Keratinocyte (primary cell): ENCODE measurements around the gene ST8SIA6.

Source experiments
- EZH2 ChIP-seq: IDR thresholded peaks from one replicate; pipeline ENCODE4 v1.6.1; 2012; ENCODE audit warnings: inconsistent platforms, mild to moderate bottlenecking, low read length, moderate library complexity
- TF ChIP-seq, protein P1 (sequence below), 3 experiments: IDR thresholded peaks in 1 of 3; conservative IDR thresholded peaks in 1 of 3; optimal IDR thresholded peaks in 1 of 3; 2 replicates in 2 of 3; 3 replicates in 1 of 3; pipeline versions ENCODE3 to v1.5.1; 2011; ENCODE audit warnings: low read length in 3 of 3, mild to moderate bottlenecking in 3 of 3, moderate library complexity in 2 of 3, control low read depth in 1 of 3, inconsistent platforms in 1 of 3; ENCODE audit not compliant: insufficient read depth in 2 of 3; ENCODE audit errors: extremely low read depth in 1 of 3

DNA sequence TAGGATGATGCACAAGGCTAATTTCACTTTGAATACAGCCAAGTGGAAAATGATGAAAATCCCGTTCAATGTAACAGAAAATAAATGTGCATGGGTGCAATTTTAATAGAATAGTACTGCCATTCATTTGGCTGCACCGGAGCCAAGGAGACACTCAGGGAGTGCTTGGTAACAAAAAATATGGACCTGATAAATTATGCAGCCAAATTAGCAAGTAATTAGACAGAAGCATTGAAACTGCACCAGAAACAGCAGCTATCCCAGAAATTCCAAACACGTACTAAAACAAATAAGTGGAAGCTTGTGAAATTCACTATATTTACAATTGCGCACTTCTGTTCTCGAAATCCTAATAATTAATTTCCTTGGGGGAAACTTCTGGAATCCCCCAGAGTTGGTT is 31.5 kb downstream of the ST8SIA6 start:
- TF ChIP-seq, protein P1, sequence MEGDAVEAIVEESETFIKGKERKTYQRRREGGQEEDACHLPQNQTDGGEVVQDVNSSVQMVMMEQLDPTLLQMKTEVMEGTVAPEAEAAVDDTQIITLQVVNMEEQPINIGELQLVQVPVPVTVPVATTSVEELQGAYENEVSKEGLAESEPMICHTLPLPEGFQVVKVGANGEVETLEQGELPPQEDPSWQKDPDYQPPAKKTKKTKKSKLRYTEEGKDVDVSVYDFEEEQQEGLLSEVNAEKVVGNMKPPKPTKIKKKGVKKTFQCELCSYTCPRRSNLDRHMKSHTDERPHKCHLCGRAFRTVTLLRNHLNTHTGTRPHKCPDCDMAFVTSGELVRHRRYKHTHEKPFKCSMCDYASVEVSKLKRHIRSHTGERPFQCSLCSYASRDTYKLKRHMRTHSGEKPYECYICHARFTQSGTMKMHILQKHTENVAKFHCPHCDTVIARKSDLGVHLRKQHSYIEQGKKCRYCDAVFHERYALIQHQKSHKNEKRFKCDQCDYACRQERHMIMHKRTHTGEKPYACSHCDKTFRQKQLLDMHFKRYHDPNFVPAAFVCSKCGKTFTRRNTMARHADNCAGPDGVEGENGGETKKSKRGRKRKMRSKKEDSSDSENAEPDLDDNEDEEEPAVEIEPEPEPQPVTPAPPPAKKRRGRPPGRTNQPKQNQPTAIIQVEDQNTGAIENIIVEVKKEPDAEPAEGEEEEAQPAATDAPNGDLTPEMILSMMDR (optimal IDR thresholded peaks at IDR 0.05 in 1 of 3, IDR thresholded peaks at IDR 0.05 in 1 of 3, conservative IDR thresholded peaks at IDR 0.05 in 1 of 3; ENCODE audit: extremely low read depth in 1 of 3, insufficient read depth in 2 of 3, low read length in 3 of 3): no peak
- no peak for TF ChIP-seq EZH2
